ENCODE results near the gene CIB2.
A peak's percentile ranks its signal among the peaks of the same experiment; 100 is the strongest.
"Not testable (repeated sequence)": the region's sequence is repeated elsewhere in the genome, so short reads cannot be mapped to it uniquely, and the experiment has no call there.

The CIB2 gene

GRCh38 chr15:78131295-78132061 is at the start of gene CIB2:
Gene CIB2 (minus strand): TSS chr15:78131445. CDS start chr15:78131215, 230 bp downstream.
- DNase-seq (ENCODE audit: low spot score) = peak; percentile 93

GRCh38 chr15:78179906-78180305 is 48.7 kb upstream of the CIB2 start:
- DNase-seq (ENCODE audit: low spot score) = no peak

GRCh38 chr15:78179286-78179840 is 48.1 kb upstream of the CIB2 start:
- DNase-seq (ENCODE audit: low spot score) = no peak

GRCh38 chr15:78178064-78178463 is 46.8 kb upstream of the CIB2 start:
- no peak for DNase-seq (ENCODE audit: low spot score)

GRCh38 chr15:78177447-78177873 is 46.2 kb upstream of the CIB2 start:
- peak; percentile 74 for DNase-seq (ENCODE audit: low spot score)

- no peak for DNase-seq (ENCODE audit: low spot score)
Observed at GRCh38 chr15:78175330-78175729, 44.1 kb upstream of the CIB2 start.

GRCh38 chr15:78174401-78174800 is 43.2 kb upstream of the CIB2 start:
- no peak for DNase-seq (ENCODE audit: low spot score)

- no peak for DNase-seq (ENCODE audit: low spot score)
Observed at GRCh38 chr15:78171864-78172472, 40.7 kb upstream of the CIB2 start.

GRCh38 chr15:78170848-78171773 is 39.9 kb upstream of the CIB2 start:
- no peak for DNase-seq (ENCODE audit: low spot score)

- DNase-seq (ENCODE audit: low spot score) = no peak
Observed at GRCh38 chr15:78168608-78169007, 37.4 kb upstream of the CIB2 start.

- DNase-seq (ENCODE audit: low spot score) = no peak
Observed at GRCh38 chr15:78167227-78167888, 36.1 kb upstream of the CIB2 start.

- no peak for DNase-seq (ENCODE audit: low spot score)
Observed at GRCh38 chr15:78164010-78164409, 32.8 kb upstream of the CIB2 start.

GRCh38 chr15:78162038-78162437 is 30.8 kb upstream of the CIB2 start:
- no peak for DNase-seq (ENCODE audit: low spot score)

- DNase-seq (ENCODE audit: low spot score) = no peak
Observed at GRCh38 chr15:78159395-78159794, 28.1 kb upstream of the CIB2 start.

- DNase-seq (ENCODE audit: low spot score) = no peak
Observed at GRCh38 chr15:78157203-78157602, 26.0 kb upstream of the CIB2 start.

GRCh38 chr15:78156653-78157052 is 25.4 kb upstream of the CIB2 start:
- DNase-seq (ENCODE audit: low spot score) = no peak

- DNase-seq (ENCODE audit: low spot score) = no peak
Observed at GRCh38 chr15:78155355-78155939, 24.2 kb upstream of the CIB2 start.

GRCh38 chr15:78154955-78155354 is 23.7 kb upstream of the CIB2 start:
- no peak for DNase-seq (ENCODE audit: low spot score)

- DNase-seq (ENCODE audit: low spot score) = not testable (repeated sequence)
Observed at GRCh38 chr15:78151075-78151474, 19.8 kb upstream of the CIB2 start.

- no peak for DNase-seq (ENCODE audit: low spot score)
Observed at GRCh38 chr15:78149805-78150751, 18.8 kb upstream of the CIB2 start.
